HG03135 (cell line): Measurements from ENCODE around the gene EEIG2.
"Not testable (repeated sequence)": the region's sequence is repeated elsewhere in the genome, so short reads cannot be mapped to it uniquely, and the experiment has no call there.

Source experiments
- ATAC-seq: cut with Tn5 transposase; IDR thresholded peaks from one replicate; pipeline ENCODE4 v1.9.1; 2021; ENCODE audit warnings: mild to moderate bottlenecking, moderate library complexity; ENCODE audit not compliant: unreplicated experiment

The EEIG2 gene

GRCh38 chr1:108559215-108560186, at the start of gene EEIG2:
EEIG2 (plus strand) TSS chr1:108560100; CDS start chr1:108560429, 329 bp downstream.
- peak; percentile 79 for ATAC-seq

DNA sequence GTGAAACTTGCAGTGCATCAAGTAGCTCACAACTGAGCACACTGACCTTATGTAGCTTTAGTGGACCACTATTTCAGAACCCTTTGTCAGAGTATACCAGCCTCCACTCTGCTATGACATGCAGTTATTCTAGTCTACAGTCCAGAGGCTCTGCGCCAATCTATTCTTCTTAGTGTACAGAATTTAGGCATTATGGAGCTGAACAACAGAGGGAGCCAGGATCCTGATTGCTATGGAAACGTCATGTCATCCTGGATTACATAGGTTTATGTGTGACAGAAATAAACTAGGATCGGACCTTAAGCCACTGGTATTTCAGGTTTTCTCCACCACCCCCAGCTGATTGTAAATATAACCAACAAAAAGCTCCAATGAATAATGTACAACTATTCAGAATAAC, 48.1 kb upstream of the EEIG2 start:
- no peak for ATAC-seq

GRCh38 chr1:108512239-108513043, 47.5 kb upstream of the EEIG2 start:
- no peak for ATAC-seq

GRCh38 chr1:108513044-108513415, 46.9 kb upstream of the EEIG2 start:
- ATAC-seq = no peak

- not testable (repeated sequence) for ATAC-seq
Measured at GRCh38 chr1:108513914-108514313, 46.0 kb upstream of the EEIG2 start.

- ATAC-seq = not testable (repeated sequence)
Measured at GRCh38 chr1:108517301-108517897, 42.5 kb upstream of the EEIG2 start.

- no peak for ATAC-seq
Measured at GRCh38 chr1:108521990-108522393, 37.9 kb upstream of the EEIG2 start.

DNA sequence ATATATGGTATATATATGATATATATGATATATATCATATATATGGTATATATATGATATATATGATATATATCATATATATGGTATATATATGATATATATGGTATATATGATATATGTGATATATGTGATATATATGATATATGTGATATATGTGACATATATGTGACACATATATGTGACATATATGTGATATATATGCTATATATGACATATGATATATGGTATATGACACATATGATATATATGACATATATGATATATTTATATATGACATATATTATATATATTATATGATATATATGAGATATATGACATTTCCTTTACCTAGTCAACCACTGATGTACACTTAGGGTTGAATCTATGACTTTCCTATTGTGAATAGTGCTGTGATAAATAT, 36.1 kb upstream of the EEIG2 start:
- ATAC-seq = no peak

DNA sequence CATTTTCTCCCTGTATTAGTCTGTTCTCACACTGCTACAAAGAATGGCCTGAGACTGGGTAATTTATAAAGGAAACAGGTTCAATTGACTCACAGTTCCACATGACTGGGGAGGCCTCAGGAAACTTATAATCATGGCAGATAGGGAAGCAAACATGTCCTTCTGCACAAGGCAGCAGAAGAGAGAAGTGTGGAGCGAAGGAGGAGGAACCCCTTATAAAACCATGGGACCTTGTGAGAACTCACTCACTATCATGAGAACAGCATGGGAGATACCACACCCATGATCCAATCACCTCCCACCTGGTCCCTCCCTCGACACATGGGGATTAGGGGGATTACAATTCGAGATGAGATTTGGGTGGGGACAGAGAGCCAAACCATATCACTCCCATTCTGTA, 35.2 kb upstream of the EEIG2 start:
- ATAC-seq = no peak

DNA sequence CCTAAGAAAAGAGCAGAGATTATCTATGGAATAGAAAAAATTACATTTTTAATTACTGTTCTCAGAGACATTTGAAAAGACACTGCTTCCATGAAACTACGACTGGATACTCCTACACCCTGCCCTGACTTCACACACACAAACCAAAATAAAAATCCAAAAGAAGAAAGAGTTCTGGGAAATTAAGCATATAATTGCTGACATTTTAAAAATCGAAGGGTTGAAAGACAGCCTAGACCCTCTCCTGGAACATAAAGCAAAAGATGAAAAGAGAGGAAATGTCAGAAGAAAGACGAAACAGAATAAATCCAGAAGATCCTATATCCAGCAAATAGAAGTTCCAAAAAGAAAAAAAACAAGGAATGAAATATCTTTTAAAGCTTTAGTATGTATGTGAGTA, 32.8 kb upstream of the EEIG2 start:
- ATAC-seq = no peak

GRCh38 chr1:108527837-108528236, 32.1 kb upstream of the EEIG2 start:
- ATAC-seq = no peak

GRCh38 chr1:108531444-108531843, 28.5 kb upstream of the EEIG2 start:
- ATAC-seq = no peak

DNA sequence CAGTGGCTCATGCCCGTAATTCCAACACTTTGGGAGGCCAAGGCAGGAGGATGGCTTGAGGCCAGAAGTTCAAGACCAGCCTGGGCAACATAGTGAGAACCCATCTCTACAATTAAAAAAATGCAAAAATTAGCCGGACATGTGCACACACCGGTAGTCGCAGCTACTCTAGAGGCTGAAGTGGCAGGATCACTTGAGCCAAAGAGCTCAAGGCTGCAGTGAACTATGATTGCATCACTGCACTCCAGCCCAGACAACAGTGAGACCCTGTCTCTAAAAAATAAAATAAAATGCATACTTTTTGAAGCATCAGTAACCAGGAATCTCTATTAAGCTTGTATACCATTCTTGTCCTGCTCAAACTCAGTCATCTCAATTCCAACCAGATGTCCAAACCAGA, 27.2 kb upstream of the EEIG2 start:
- no peak for ATAC-seq

DNA sequence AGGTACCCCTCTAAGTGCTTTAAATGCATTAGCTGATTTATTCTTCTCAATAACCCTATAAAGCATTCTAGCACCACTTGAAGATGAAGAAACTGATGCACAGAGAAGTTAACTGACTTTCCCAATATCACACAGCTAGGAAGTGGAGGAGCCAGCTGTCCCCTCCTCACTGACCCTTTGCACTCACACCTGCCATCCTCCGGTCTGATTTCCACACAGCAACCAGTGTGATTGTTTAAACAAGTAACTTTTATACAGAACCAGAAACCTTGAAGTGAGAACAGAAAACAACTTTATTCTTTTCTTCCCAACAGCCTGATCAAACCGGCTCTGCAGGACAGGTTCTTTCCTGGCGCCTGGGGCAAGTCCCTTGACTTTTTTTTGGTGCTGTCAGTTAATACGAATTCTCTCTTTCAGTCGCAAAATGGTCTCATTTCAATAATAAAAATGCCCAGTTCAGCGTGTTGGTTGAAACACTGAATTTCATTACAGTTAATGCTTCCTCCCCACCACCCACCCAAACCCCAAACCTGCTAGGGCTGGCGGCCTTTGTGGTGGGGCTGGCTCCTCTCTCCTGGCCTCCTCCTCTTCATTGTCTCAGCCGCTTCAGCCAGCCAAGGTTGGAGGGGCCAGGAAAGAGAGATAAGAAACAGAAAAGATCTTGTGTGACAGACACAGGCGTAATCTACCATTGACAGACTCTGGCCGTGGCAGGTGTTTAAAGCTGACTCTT, 26.4 kb upstream of the EEIG2 start:
- ATAC-seq = peak; percentile 59

DNA sequence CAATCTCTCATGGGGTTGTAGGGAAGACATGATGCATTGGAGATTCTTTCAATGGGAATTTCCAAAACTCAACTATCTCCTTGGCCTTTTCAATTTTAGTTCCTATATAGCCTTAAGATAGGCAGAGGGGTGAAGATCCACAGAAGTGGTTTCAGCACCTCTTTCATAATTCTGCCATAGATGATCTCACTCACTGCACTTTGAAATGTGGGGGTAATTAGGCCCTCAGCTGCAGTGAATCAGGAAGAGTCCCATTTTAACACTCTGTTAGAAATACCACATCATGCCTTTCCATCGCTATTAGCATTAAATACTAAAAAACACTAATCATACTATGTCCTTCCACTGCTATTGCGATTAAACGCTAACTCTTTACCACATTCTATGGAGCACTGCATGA, 25.1 kb upstream of the EEIG2 start:
- no peak for ATAC-seq

DNA sequence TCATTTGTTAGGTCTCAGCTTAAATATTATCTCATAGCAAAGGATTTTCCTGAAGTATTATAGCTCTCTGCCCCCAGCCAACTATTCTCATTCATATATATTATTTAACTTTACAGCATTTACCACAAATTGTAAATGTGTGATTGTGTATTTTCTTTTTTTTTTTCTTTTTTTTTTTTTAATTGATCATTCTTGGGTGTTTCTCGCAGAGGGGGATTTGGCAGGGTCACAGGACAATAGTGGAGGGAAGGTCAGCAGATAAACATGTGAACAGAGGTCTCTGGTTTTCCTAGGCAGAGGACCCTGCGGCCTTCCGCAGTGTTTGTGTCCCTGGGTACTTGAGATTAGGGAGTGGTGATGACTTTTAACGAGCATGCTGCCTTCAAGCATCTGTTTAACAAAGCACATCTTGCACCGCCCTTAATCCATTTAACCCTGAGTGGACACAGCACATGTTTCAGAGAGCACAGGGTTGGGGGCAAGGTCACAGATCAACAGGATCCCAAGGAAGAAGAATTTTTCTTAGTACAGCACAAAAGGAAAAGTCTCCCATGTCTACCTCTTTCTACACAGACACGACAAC, 24.5 kb upstream of the EEIG2 start:
- not testable (repeated sequence) for ATAC-seq

DNA sequence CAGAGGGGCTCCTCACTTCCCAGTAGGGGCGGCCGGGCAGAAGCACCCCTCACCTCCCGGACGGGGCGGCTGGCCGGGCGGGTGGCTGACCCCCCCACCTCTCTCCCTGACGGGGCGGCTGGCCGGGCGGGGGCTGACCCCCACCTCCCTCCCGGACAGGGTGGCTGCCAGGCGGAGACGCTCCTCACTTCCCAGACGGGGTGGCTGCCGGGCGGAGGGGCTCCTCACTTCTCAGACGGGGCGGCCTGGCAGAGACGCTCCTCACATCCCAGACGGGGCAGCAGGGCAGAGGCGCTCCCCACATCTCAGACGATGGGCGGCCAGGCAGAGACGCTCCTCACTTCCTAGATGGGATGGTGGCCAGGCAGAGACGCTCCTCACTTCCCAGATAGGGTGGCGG, 23.9 kb upstream of the EEIG2 start:
- ATAC-seq = not testable (repeated sequence)

- ATAC-seq = not testable (repeated sequence)
Measured at GRCh38 chr1:108536791-108537190, 23.1 kb upstream of the EEIG2 start.

- ATAC-seq = no peak
Measured at GRCh38 chr1:108537976-108538375, 21.9 kb upstream of the EEIG2 start.

GRCh38 chr1:108540977-108541376, 18.9 kb upstream of the EEIG2 start:
- ATAC-seq = no peak
